GM18508 (cell line): Measurements from ENCODE around the gene ADAMTS7.
"Not testable (repeated sequence)": the region's sequence is repeated elsewhere in the genome, so short reads cannot be mapped to it uniquely, and the experiment has no call there.

Experiments used
- ATAC-seq: cut with Tn5 transposase; IDR thresholded peaks from one replicate; pipeline ENCODE4 v1.9.1; 2021; ENCODE audit warnings: moderate number of reproducible peaks; ENCODE audit not compliant: insufficient read depth, unreplicated experiment

Gene ADAMTS7

DNA sequence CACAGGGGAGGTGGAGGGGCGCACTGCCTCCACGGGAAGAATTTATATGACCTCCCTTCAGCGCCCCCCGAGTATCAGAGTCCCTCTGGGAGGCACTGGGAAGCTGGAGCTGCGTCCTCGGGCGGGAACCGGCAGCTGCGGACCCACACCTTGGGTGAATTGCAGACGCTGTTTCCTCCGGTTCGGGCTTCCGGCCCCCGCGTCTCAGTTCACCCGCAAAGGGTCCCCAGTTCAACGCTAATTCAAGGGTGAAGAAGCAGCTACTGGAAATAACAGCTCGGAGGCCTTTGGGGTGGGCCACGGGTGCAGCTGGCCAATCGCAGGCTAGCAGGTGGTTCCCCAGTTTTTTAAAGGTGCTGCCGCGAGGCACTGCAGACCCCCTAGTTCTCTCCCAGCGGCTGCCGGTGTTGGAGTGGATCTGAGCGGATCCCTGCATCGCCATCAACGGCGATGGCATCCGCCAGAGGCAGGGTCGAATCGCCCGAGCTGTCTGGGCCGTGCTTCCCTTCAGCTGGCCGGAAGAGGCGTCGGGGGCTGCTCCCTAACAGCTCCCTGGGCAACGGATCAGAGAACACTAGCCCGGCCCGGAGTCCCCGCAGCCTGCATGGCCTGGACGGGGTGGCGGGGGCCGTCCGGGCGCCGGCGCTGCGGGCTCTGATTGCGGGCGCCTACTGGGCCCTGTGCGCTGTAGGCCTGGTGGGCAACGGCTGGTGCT is 19.4 kb upstream of the ADAMTS7 start:
- no peak for ATAC-seq

- ATAC-seq = no peak
Measured at GRCh38 chr15:78828920-78829319, 17.7 kb upstream of the ADAMTS7 start.

DNA sequence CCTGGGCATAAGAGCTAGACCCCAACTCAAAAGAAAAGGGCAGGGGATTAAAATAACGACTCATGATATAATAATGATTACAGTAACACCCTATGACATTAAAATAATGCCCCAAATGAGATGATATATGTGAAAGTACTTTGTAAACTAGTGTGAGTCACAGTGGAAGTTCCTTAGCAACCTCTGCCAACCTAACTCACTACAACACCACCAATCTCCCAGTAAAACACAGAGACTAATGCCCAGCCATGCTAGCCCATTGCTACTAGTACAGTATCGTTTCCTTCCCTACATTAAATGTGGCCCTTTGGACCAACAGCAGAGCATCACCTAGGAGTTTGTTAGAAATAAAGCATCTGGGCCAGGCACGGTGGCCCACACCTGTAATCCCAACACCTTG is 11.2 kb upstream of the ADAMTS7 start:
- ATAC-seq = no peak

- ATAC-seq = no peak
Measured at GRCh38 chr15:78811825-78812183, 540 bp upstream of the ADAMTS7 start.

DNA sequence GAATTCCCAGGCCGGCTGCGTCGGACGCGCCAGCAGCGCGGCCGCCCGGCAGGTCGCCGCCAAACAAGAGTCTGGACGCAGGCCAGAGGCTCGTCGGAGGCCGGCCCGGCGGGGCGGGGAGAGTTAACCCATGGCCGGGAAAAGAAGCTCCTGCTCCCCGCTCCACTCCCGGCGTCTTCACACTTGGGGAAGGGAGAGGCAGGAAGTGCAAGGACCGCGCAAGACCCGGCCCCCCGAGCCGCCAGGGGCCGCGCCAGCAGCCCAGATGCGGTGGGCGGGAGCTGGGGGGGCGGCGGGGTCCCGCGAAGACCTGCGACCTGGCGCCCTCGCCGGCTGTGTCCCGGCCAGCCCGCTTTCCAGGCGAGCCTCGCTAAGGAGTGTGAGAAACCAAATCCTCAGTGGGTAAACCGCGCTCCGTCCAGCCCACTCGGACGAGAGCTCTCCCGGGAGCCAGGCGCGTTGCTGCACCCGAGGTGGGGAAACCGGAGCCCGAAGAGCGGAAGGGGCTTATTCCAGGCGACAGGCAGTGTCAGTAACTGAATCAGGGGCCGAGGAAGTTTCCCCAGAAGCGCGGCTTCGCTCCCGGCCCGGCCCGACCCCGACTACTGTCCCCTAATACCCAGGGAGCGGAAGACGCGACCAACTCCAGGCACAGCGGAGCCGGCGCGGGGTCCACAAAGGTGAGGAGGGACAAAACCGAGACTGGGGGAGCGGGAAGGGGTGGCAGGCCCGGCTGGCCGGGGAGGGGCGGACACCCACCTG is 721 bp downstream of the ADAMTS7 start:
- ATAC-seq = no peak

DNA sequence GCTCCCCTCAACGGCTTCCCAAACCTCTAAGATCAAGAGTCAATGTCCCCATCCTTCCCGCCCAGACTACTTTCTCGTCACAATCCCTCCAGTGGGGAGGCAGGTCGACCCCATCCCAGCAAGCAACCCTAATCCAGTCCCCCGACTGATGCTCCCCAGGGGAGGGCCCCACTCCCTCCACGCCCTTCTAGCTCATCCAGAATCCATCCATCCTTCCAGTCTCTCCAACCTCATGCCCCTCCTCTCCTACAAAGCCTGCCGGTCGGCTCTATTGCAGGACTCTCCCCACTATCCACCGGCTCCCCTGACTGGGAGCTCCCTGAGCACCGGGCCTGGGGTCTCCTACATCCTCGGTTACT is 1.3 kb downstream of the ADAMTS7 start:
- ATAC-seq = no peak

DNA sequence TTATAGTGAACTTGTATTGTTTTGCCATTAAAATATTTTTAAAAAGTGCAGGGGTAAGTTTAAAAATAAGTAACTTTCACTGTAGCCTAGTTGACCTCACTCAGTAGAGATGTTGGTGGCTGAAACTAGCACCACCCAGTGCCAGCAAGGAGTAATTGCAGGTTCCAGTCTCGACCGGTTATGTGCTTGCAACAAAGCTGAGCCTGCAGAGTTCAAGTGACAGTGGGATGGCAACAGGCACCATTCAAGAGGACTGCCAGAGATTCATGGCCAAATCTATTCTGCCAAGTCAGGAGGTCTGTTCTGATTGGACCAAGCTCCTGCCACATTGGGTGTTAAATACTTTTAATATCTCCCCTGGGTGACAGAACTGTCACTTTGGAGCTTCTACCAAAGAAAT is 2.7 kb downstream of the ADAMTS7 start:
- no peak for ATAC-seq

- no peak for ATAC-seq
Measured at GRCh38 chr15:78807359-78807758, 3.9 kb downstream of the ADAMTS7 start.

- ATAC-seq = no peak
Measured at GRCh38 chr15:78804391-78804792, 6.9 kb downstream of the ADAMTS7 start.

GRCh38 chr15:78800806-78801205 is 10.5 kb downstream of the ADAMTS7 start:
- no peak for ATAC-seq

DNA sequence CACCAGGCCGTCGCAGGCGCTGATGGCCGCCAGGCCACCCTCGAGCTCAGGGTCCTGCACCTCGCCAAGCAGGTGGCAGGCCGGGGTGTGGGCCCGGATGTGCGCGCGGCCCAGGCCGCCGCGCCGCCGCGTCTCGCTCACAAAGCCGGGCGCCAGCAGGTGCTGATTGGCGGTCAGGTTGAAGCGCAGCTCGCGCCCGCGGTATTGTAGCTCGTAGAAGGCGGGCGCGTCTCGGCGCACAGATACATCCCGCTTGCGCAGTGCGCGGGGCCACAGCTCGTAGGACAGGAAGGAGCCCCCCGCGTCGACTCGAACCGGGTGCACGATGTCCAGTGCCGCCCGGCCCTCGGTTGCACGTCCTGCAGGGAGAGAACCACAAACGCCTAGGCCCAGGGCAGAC is 11.1 kb downstream of the ADAMTS7 start:
- ATAC-seq = no peak

DNA sequence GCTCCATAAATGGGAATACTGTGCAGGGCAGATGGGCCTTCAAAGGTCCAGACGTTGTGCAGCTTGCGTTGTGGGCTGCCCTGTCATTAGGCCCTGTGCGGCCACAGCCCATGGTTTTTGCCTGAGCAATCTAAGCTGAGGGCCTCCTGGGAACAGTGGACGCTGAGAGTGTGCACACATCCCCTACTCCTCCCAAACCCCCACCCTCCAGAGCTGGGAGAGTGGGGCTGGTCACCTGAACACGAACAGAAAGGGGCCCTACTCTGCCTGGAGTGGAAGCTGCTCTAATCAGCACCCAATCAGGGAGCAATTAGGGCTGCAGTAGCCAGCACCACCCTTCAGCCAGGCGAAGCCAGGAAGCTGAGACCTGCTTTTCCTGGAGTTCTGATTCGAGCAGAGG is 12.2 kb downstream of the ADAMTS7 start:
- not testable (repeated sequence) for ATAC-seq

DNA sequence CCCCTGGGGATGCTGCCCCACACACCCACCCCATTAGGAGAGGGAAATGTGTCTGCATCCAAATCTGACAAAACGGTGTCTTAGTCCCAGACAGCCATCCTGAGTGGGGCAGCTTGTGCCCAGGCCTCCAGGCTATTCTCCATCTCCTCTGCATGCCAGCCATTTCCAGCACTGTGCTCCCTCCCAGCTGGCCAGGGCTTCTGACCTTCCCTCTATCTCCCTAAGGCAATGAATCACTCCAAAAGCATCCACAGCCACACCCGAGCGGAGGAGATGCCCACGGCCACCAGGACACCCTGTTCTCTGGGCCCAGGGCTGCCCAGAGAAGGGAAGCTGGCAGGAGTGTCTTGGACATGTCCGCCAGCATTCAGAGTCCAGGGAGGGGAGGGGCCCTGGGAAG is 12.9 kb downstream of the ADAMTS7 start:
- not testable (repeated sequence) for ATAC-seq

GRCh38 chr15:78797951-78798350 is 13.3 kb downstream of the ADAMTS7 start:
- ATAC-seq = no peak

GRCh38 chr15:78796510-78796909 is 14.8 kb downstream of the ADAMTS7 start:
- no peak for ATAC-seq

- ATAC-seq = no peak
Measured at GRCh38 chr15:78795043-78795442, 16.2 kb downstream of the ADAMTS7 start.

DNA sequence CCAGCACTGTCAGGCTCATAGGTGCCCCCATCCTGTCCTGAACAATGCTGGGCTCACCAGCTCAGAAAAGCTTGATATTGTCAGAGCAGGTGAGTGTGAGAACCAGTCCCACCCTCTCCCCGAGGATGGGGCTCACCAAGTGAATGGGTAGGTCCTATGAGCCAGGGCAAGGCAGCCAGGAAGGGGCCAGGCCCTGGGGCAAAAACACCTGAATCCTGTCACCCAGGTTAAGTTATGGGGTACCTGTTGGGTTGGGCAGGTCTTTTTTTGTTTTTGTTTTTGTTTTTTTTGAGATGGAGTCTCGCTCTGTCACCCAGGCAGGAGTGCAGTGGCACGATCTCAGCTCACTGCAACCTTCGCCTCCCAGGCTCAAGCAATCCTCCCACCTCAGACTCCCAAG is 16.8 kb downstream of the ADAMTS7 start:
- not testable (repeated sequence) for ATAC-seq

DNA sequence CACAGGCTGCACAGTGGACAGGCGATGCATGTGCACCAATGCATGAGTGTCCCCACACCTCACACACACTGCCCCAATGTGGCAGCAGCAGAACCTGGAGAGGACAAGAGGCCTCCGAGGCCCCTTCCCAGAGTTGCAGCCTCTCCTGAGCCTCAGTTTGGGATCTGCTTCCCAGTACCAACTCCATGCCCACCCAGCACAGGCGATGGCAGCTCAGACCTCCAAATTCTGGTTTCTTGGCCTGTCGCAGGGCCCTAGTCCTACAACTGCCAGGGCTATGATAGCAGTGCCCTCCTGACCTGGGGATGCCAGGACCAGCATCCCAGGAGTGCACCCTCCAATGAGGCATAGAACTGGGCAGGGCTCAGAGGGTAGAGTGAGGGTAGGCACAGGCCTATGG is 19.9 kb downstream of the ADAMTS7 start:
- no peak for ATAC-seq

DNA sequence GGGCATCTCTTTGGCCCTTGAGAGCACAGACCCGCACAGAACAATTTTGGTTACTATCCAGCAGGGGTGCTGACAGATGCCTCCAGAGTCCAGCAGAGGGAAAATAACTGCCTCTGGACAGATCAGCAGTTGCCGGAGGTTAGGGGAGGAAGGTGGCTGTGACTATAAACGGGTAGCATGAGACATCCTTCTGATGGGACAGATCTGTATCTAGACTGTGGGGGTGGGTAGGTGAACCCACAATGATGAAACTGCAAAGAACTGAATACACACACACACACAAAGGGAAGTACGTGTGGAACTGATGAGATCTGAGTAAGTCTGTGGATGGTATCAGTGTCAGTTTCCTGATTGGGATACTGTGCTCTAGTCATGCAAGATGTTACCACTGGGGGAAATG is 21.2 kb downstream of the ADAMTS7 start:
- no peak for ATAC-seq

DNA sequence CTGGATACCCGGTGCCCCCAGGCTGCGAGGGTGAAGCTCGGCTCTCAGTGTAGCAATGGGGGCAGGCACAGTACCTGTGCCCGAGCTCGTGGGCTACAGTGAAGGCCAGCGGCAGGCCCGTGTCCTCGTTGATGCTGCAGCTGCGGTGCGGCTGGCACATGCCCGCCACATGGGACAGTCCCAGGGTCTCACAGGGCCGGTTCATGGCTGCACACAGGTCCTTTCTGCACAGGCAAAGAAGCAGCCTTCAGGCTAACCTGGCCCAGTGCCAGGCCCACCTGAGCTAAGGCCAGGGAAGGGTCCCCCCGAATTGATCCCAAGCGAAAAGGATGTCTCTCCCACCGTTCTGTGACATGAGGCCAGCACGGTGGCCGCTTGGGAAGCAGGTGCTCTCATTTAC is 21.6 kb downstream of the ADAMTS7 start:
- ATAC-seq = no peak

DNA sequence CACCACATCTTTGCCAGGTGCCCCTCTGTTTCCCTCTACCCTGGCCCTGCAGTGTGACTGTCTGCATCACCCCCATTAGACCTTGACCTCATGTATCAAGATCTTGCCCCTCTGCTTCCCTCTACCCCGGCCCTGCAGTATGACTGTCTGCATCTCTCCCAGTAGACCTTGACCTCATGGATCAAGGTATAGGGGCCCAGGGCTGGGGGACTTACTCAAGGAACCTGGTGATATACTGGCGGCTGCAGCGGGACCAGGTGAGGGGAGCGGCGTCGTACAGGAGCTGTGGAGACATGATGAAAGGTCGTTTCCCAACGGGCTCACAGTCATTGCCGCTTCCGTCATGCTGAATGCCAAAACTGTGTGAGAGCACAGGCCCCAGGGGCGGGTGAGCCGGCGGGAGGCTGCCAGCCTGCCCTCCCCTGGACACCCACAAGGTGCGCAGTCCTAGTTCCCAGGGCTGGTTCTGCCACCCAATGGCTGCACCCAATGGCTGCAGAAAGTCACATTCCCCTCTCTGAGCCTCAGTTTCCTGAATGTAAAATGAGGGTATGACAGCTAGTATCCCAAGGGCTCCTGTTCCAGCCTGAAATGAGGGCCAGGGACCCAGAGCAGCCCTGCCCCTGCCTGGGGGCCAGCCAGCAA is 23.1 kb downstream of the ADAMTS7 start:
- ATAC-seq = no peak

DNA sequence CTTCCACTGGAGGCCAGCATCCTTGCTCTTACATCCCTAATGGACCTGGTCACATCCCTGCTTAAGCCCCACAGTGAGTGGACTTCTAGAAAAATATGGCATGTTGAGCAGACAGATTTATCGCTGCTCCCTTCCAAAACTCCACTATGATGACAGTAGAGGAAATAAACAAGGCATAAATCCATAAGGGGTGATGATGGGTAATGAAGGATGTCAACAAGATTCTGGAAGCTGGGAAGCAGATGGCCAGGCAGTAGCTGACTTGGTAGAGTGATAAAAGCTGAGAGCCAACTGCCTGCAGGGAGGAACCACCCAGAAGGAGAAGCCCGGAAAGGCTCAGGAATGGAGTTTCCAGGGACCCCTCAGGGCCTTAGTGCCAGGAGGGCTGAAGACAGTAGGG is 28.9 kb downstream of the ADAMTS7 start:
- not testable (repeated sequence) for ATAC-seq
